Caco-2 (cell line): ENCODE results near the gene ZNF222. TPM values are rescaled to one million over a fixed set of nuclear protein-coding genes. Genes with fewer than 3 reads are reported as not detected.
A peak's percentile ranks its signal among the peaks of the same experiment; 100 is the strongest.

Experiments used
- BruUV-seq: library from RNA; stranded (reverse); fragments of 400-500 nt; replicated peaks from 2 replicates; lab custom pipeline; 2021; lab: Mats Ljungman, UMichigan
- CTCF ChIA-PET: fragments of 300-600 bp; sonication (Branson Sonifier 250); formaldehyde crosslinking; loops from one replicate; lab custom pipeline; 2022; ENCODE audit warnings: antibody characterized with exemption; lab: Charles Lee
- POLR2A ChIA-PET: fragments of 300-600 bp; sonication (Branson Sonifier 250); formaldehyde crosslinking; loops from one replicate; lab custom pipeline; 2022; ENCODE audit warnings: antibody characterized with exemption; lab: Charles Lee
- DNase-seq, 2 experiments: peaks; one replicate each; pipeline versions ENCODE4 v3.0.0 to v3.0.0-alpha.2; 2020 to 2022
- H3K27me3 ChIP-seq: replicated peaks from 2 replicates; pipeline ENCODE4 v1.6.0; 2011; ENCODE audit warnings: low read length; ENCODE audit not compliant: control insufficient read depth, insufficient read depth
- H3K36me3 ChIP-seq: 2 replicates; pipeline ENCODE4 v1.5.1; 2011; ENCODE audit warnings: low read length; ENCODE audit not compliant: control insufficient read depth, insufficient read depth
- H3K4me1 ChIP-seq: fragments of 250-450 bp; sonication (Bioruptor Pico); 2 replicates; pipeline ENCODE4 v1.5.1; 2020; ENCODE audit warnings: mild to moderate bottlenecking
- H3K4me3 ChIP-seq: 2 replicates; pipeline ENCODE4 v1.5.1; 2011; ENCODE audit warnings: low read depth, mild to moderate bottlenecking, control low read depth, low read length
- H3K9me3 ChIP-seq: fragments of 250-450 bp; sonication (Bioruptor Pico); 2 replicates; pipeline ENCODE4 v1.5.1; 2020; ENCODE audit warnings: mild to moderate bottlenecking, moderate library complexity
- H3K27ac Mint-ChIP-seq: one replicate; pipeline ENCODE4 v1.8.0; 2022; ENCODE audit warnings: mixed read lengths; ENCODE audit not compliant: unreplicated experiment
- H3K27me3 Mint-ChIP-seq: one replicate; pipeline ENCODE4 v1.8.0; 2022; ENCODE audit warnings: mixed read lengths; ENCODE audit not compliant: insufficient read depth, unreplicated experiment
- H3K36me3 Mint-ChIP-seq: one replicate; pipeline ENCODE4 v1.8.0; 2022; ENCODE audit warnings: mild to moderate bottlenecking, mixed read lengths; ENCODE audit not compliant: insufficient read depth, unreplicated experiment
- H3K4me1 Mint-ChIP-seq: one replicate; pipeline ENCODE4 v1.8.0; 2022; ENCODE audit warnings: low read depth, mixed read lengths; ENCODE audit not compliant: unreplicated experiment
- H3K4me3 Mint-ChIP-seq: one replicate; pipeline ENCODE4 v1.8.0; 2022; ENCODE audit warnings: mild to moderate bottlenecking, moderate library complexity, mixed read lengths; ENCODE audit not compliant: unreplicated experiment
- H3K9me3 Mint-ChIP-seq: one replicate; pipeline ENCODE4 v1.8.0; 2022; ENCODE audit warnings: mixed read lengths; ENCODE audit not compliant: unreplicated experiment
- CTCF ChIP-seq, 2 experiments: fragments of 200-600 bp in 1 of 2; IDR thresholded peaks; 1 replicate in 1 of 2; 2 replicates in 1 of 2; pipeline versions ENCODE4 v1.5.1 to v1.8.0; 2011 to 2022; ENCODE audit warnings: antibody characterized with exemption in 1 of 2, control low read depth in 1 of 2, inconsistent platforms in 1 of 2, low read depth in 1 of 2, low read length in 1 of 2, mild to moderate bottlenecking in 1 of 2, moderate library complexity in 1 of 2; ENCODE audit not compliant: insufficient read depth in 1 of 2, severe bottlenecking in 1 of 2, unreplicated experiment in 1 of 2
- intact Hi-C: fragments of 100-400 bp; cut with micrococcal nuclease; formaldehyde crosslinking; loops from one replicate; pipeline ENCODE4 v1.10.0; 2022; ENCODE audit not compliant: unreplicated experiment
- total RNA-seq: library from RNA; stranded (reverse); gene quantifications from 2 replicates; pipeline ENCODE4 v1.2.3, GENCODE V29; 2022

The ZNF222 gene
- total RNA-seq, 1 experiment from 2014 or later, result 4.4 TPM

- TF ChIP-seq CTCF (IDR thresholded peaks at IDR 0.05; ENCODE audit: insufficient read depth in 1 of 2, low read depth in 1 of 2, low read length in 1 of 2, severe bottlenecking in 1 of 2, unreplicated experiment in 1 of 2), result no peak
- DNase-seq, result peak; percentile 91 to 94
- Histone ChIP-seq H3K27me3 (no peaks in the 10 kb centered on the region), H3K4me3 (peak within 1 kb of the TSS; percentile 77), H3K9me3 (0 out of 2 replicates have a peak, but pooled peaks cover 5% of the 10 kb centered on the region), H3K36me3 (no peaks in the 10 kb centered on the region), H3K4me1 (peaks cover 3% of the 10 kb centered on the region; the same call in 1 of the 2 replicates)
- ChIA-PET CTCF (no interaction called here), POLR2A (no interaction called here)
- no TSS peak for BruUV-seq
- Mint-ChIP-seq H3K4me3 (peak within 1 kb of the TSS; percentile 83), H3K36me3 (peaks cover 22% of the 10 kb centered on the region), H3K9me3 (peaks cover 29% of the 10 kb centered on the region), H3K27ac (peak within 1 kb of the TSS; percentile 85), H3K4me1 (peaks cover 14% of the 10 kb centered on the region), H3K27me3 (no peaks in the 10 kb centered on the region)
- intact Hi-C loops, result loop anchor here (1.0 kb wide), 5 partner anchors 21 to 88 kb away; partner anchors contain the start of genes ZNF155, ZNF224, ZNF225 and ZNF230
Measured at GRCh38 chr19:44071824-44072542, 46.8 kb downstream of the ZNF222 start, which contains the start of gene ZNF284. Gene ZNF284 (plus strand): TSS chr19:44072159. CDS start chr19:44076390, 4,231 bp downstream.

- intact Hi-C loops, result loop anchor here (1.0 kb wide), 5 partner anchors 21 to 88 kb away; partner anchors contain the start of genes ZNF155, ZNF224, ZNF225 and ZNF230
- POLR2A ChIA-PET, result no interaction called here
- DNase-seq, result peak in 1 of 2 experiments; percentile 29
- Histone ChIP-seq H3K4me3 (peak overlapping the region; percentile 77), H3K36me3 (no peaks in the 10 kb centered on the region), H3K4me1 (peaks cover 3% of the 10 kb centered on the region; the same call in 1 of the 2 replicates), H3K9me3 (0 out of 2 replicates have a peak, but pooled peaks cover 5% of the 10 kb centered on the region), H3K27me3 (no peaks in the 10 kb centered on the region)
- TF ChIP-seq CTCF (IDR thresholded peaks at IDR 0.05; ENCODE audit: insufficient read depth in 1 of 2, low read depth in 1 of 2, low read length in 1 of 2, severe bottlenecking in 1 of 2, unreplicated experiment in 1 of 2), result no peak
- peak overlapping the region; percentile 83 for H3K4me3 Mint-ChIP-seq
- H3K36me3 Mint-ChIP-seq, result peaks cover 19% of the 10 kb centered on the region
- H3K9me3 Mint-ChIP-seq, result peaks cover 21% of the 10 kb centered on the region
- BruUV-seq, result TSS peak; percentile 60
- CTCF ChIA-PET, result no interaction called here
- no peak overlapping the region for H3K27ac Mint-ChIP-seq
- H3K4me1 Mint-ChIP-seq, result peaks cover 14% of the 10 kb centered on the region
- no peaks in the 10 kb centered on the region for H3K27me3 Mint-ChIP-seq
Measured at GRCh38 chr19:44072543-44073401, 47.6 kb downstream of the ZNF222 start.

- ChIA-PET CTCF (no interaction called here), POLR2A (no interaction called here)
- Mint-ChIP-seq H3K4me3 (no peak overlapping the region), H3K27ac (no peak overlapping the region), H3K9me3 (peaks cover 6% of the 10 kb centered on the region), H3K4me1 (peaks cover 12% of the 10 kb centered on the region), H3K36me3 (peaks cover 17% of the 10 kb centered on the region), H3K27me3 (no peaks in the 10 kb centered on the region)
- Histone ChIP-seq H3K36me3 (no peaks in the 10 kb centered on the region), H3K4me3 (no peak overlapping the region), H3K9me3 (no peaks in the 10 kb centered on the region), H3K4me1 (peaks cover 3% of the 10 kb centered on the region; the same call in 1 of the 2 replicates), H3K27me3 (no peaks in the 10 kb centered on the region)
- no peak for DNase-seq
- no TSS peak for BruUV-seq
- intact Hi-C loops, result no loop called here
- no peak for TF ChIP-seq CTCF (IDR thresholded peaks at IDR 0.05; ENCODE audit: insufficient read depth in 1 of 2, low read depth in 1 of 2, low read length in 1 of 2, severe bottlenecking in 1 of 2, unreplicated experiment in 1 of 2)
Measured at GRCh38 chr19:44076325-44076724, 51.1 kb downstream of the ZNF222 start.
